ENCODE results near the gene PRMT7. TPM values are rescaled to one million over a fixed set of nuclear protein-coding genes. Genes with fewer than 3 reads are reported as not detected.

The PRMT7 gene
- total RNA-seq, 2 experiments from 2014 or later, result 50.4 to 52.2 TPM

DNA sequence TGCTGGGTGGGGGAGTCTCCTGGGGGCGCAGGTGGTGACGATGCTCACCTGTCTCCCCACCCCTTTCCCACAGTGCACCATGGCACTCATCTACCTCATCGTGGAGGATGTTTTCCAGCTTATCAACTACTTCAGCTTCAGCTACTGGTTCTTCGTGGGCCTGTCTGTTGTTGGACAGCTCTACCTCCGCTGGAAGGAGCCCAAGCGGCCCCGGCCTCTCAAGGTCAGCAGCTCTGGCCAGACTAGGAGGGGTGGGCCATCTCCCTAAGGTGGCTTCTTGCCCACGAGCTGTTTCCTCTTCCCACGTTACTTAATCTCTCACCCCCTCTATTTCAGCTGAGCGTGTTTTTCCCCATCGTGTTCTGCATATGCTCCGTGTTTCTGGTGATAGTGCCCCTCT, 14.5 kb upstream of the PRMT7 start:
- Mint-ChIP-seq H3K4me1 (peaks cover 25% of the 10 kb centered on the region), H3K9me3 (no peaks in the 10 kb centered on the region), H3K27ac (no peak overlapping the region), H3K27me3 (no peaks in the 10 kb centered on the region), H3K4me3 (no peak overlapping the region), H3K36me3 (ENCODE audit: low read depth) (peaks cover 78% of the 10 kb centered on the region)
- POLR2A ChIA-PET, result interaction anchor here (1.5 to 9.4 kb wide), 3 partner anchors 8 to 60 kb away, joined by 3 to 85 read pairs (median 43); partner anchors contain the start of genes PRMT7 and SLC7A6OS
- DNase-seq, result no peak
- CTCF ChIA-PET, result interaction anchor here (15.3 kb wide), 1 partner anchor 34 kb away, joined by 243 read pairs; the partner anchor contains the start of gene SLC7A6

DNA sequence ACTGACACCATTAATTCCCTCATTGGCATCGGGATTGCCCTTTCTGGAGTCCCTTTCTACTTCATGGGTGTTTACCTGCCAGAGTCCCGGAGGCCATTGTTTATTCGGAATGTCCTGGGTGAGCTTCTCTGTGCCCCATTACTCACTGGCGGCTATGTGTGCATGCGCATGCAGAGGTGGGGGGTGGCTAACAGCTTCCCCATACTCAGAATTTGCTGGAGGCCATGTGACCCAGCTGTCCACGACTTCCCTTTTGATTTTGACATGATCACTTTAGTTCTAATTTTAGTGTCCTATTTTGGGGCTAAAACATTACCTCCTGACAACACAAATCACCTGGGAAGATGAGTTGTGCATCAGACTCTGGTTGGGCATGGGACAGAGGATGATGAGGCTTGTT, 14.1 kb upstream of the PRMT7 start:
- H3K27ac Mint-ChIP-seq, result no peak overlapping the region
- POLR2A ChIA-PET, result interaction anchor here (1.3 to 9.4 kb wide), 4 partner anchors 9 to 59 kb away, joined by 3 to 85 read pairs (median 24); partner anchors contain the start of genes PRMT7 and SLC7A6OS
- H3K4me3 Mint-ChIP-seq, result no peak overlapping the region

DNA sequence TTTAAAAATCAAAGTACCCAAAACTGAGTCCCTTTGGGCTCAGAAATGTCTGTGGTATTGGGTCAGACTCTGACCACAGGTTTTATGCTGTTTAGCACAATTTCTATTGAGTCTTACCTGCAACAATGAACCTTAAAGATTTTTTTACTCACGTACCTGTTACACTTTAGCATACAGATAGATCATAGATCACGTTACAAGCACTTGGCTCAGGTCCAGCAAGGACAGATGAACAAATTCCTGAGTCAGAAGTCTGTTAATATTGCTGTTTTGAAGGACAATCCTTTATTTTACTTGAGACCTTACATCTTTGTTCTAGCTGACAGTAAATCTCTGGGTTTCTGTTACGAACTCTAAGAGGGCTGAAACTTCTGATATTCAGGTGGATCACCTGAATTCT, 12.9 kb upstream of the PRMT7 start:
- no peak for DNase-seq
- H3K27ac Mint-ChIP-seq, result no peak overlapping the region
- H3K9me3 Mint-ChIP-seq, result no peaks in the 10 kb centered on the region
- H3K27me3 Mint-ChIP-seq, result no peaks in the 10 kb centered on the region
- CTCF ChIA-PET, result interaction anchor here (1.7 to 4.2 kb wide), 2 partner anchors 13 to 35 kb away, joined by 3 to 31 read pairs; partner anchors contain the start of gene SLC7A6
- no peak overlapping the region for H3K4me3 Mint-ChIP-seq
- peaks cover 81% of the 10 kb centered on the region for H3K36me3 Mint-ChIP-seq (ENCODE audit: low read depth)
- POLR2A ChIA-PET, result interaction anchor here (1.3 to 9.4 kb wide), 4 partner anchors 10 to 52 kb away, joined by 5 to 85 read pairs (median 24); partner anchors contain the start of genes PLA2G15, PRMT7 and SLC7A6OS
- peaks cover 14% of the 10 kb centered on the region for H3K4me1 Mint-ChIP-seq

More for the DNA sequence above, 14.1 kb upstream of the PRMT7 start:
- H3K36me3 Mint-ChIP-seq (ENCODE audit: low read depth), result peaks cover 78% of the 10 kb centered on the region
- H3K27me3 Mint-ChIP-seq, result no peaks in the 10 kb centered on the region
- no peak for DNase-seq
- H3K9me3 Mint-ChIP-seq, result no peaks in the 10 kb centered on the region
- H3K4me1 Mint-ChIP-seq, result peaks cover 21% of the 10 kb centered on the region
- CTCF ChIA-PET, result interaction anchor here (1.0 to 15.3 kb wide), 2 partner anchors 32 to 35 kb away, joined by 4 to 243 read pairs; partner anchors contain the start of gene SLC7A6

DNA sequence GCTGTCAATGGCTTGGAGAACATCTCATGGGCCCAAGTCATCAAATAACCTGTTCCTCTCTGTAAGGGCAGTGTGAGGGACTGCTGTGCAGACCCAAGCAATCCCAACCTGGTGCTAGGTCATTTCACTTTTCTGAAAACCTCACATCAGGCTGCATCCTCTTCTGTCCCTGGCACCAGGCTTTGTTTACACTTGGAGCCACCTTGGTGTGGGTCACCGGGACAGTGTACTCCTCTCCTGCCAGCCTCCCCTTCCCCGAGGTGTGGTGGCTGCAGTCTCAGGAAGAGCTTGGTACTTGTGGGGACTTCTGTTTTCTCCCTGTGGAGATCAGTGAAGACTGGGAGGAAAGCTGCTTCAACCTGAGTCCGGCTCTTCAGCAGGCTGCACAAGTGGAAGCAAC, 12.5 kb upstream of the PRMT7 start:
- Mint-ChIP-seq H3K27me3 (no peaks in the 10 kb centered on the region), H3K4me3 (no peak overlapping the region), H3K27ac (peak overlapping the region; percentile 19), H3K9me3 (no peaks in the 10 kb centered on the region), H3K36me3 (ENCODE audit: low read depth) (peaks cover 82% of the 10 kb centered on the region), H3K4me1 (peaks cover 14% of the 10 kb centered on the region)
- ChIA-PET POLR2A (interaction anchor here (1.1 to 9.4 kb wide), 5 partner anchors 11 to 53 kb away, joined by 3 to 85 read pairs (median 6); partner anchors contain the start of genes PLA2G15, PRMT7, SLC7A6 and SLC7A6OS), CTCF (interaction anchor here (1.7 to 4.2 kb wide), 3 partner anchors 12 to 36 kb away, joined by 3 to 31 read pairs (median 7); partner anchors contain the start of genes PRMT7, SLC7A6 and SLC7A6OS)
- no peak for DNase-seq

DNA sequence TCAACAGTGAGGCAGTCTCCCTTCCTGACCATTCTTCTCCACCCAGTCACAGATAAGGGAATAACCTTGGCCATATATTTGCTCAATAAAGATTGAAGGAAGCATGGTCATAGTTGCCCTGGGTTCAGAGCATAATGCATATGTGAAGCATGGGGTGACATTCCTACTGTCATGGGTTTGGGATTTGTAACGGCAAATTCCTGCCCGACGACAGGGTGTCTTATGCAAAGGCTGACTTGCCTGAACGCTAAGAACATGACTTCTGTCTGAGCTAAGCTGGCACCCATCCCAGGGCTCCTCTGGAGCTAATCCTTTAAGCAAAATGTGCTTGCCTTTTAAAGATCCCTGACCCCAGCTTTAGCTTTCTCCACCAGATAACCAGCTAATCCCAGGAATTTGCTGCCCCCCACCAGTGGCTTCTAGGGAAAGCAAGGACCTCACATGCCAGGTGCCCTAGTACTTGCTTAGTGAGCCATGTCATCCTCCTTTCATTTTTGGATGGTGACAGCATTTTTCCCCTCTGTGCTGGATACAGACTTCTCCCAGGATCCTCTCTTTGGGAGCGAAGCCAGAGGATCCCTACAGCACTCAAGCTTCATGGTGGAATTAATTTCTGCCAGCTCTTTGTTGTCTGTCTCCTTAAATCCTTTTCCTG, 11.8 kb upstream of the PRMT7 start:
- H3K9me3 Mint-ChIP-seq, result no peaks in the 10 kb centered on the region
- no peak for DNase-seq
- H3K36me3 Mint-ChIP-seq (ENCODE audit: low read depth), result peaks cover 83% of the 10 kb centered on the region
- H3K4me1 Mint-ChIP-seq, result peaks cover 10% of the 10 kb centered on the region
- ChIA-PET POLR2A (interaction anchor here (1.1 to 9.4 kb wide), 6 partner anchors 11 to 53 kb away, joined by 3 to 85 read pairs (median 6); partner anchors contain the start of genes PLA2G15, PRMT7, SLC7A6 and SLC7A6OS), CTCF (interaction anchor here (1.4 to 4.2 kb wide), 4 partner anchors 12 to 36 kb away, joined by 3 to 31 read pairs (median 5); partner anchors contain the start of genes PRMT7, SLC7A6 and SLC7A6OS)
- H3K27me3 Mint-ChIP-seq, result no peaks in the 10 kb centered on the region
- peak overlapping the region; percentile 12 for H3K27ac Mint-ChIP-seq
- no peak overlapping the region for H3K4me3 Mint-ChIP-seq

DNA sequence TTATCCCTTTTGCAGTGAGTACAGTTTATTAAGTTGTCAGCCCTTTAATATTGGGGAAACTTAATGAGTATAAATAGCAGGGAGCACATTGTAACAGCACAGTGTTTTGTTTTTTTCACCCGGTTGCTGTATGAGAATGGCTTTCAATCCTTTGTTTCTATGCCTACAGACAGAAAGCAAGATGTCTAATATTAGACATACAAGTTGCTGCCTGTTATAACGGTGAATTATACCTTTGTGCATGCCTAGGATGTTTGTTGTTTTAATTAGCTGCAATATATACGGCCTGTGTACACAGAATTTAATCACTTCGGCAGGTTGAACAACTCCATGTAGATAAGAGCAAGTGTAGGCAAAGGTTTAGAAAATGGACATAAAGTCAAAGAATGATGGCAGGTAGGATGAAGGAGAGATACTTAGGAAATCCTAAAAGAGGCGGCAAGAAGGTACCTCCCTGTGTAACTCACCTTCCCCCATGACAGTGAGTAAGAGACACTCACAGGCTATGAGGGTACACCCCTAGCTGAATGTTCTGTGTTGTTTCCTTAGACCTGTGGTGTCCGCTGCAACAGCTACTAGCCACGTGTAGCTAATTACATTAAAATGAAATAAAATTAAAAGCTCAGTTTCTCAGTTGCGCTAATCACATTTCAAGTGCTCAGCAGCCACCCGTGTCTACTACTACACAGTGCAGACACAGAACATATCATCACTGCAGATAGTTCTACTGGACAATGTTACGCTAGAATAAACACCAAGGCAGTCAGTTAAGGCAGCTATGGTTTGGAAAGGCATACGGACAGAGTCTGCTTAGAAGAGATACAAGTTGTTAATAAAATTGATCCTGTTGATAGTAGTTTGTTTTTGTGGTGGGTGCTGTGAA, 11.0 kb upstream of the PRMT7 start:
- Mint-ChIP-seq H3K4me3 (no peak overlapping the region), H3K27ac (peak overlapping the region; percentile 12), H3K9me3 (no peaks in the 10 kb centered on the region), H3K27me3 (no peaks in the 10 kb centered on the region), H3K36me3 (ENCODE audit: low read depth) (peaks cover 82% of the 10 kb centered on the region), H3K4me1 (peaks cover 6% of the 10 kb centered on the region)
- CTCF ChIA-PET, result interaction anchor here (0.9 to 4.2 kb wide), 5 partner anchors 11 to 37 kb away, joined by 3 to 31 read pairs (median 7); partner anchors contain the start of genes PRMT7, SLC7A6 and SLC7A6OS
- POLR2A ChIA-PET, result interaction anchor here (0.7 to 9.4 kb wide), 9 partner anchors 11 to 54 kb away, joined by 3 to 85 read pairs (median 5); partner anchors contain the start of genes PLA2G15, PRMT7, SLC7A6 and SLC7A6OS
- DNase-seq, result no peak

DNA sequence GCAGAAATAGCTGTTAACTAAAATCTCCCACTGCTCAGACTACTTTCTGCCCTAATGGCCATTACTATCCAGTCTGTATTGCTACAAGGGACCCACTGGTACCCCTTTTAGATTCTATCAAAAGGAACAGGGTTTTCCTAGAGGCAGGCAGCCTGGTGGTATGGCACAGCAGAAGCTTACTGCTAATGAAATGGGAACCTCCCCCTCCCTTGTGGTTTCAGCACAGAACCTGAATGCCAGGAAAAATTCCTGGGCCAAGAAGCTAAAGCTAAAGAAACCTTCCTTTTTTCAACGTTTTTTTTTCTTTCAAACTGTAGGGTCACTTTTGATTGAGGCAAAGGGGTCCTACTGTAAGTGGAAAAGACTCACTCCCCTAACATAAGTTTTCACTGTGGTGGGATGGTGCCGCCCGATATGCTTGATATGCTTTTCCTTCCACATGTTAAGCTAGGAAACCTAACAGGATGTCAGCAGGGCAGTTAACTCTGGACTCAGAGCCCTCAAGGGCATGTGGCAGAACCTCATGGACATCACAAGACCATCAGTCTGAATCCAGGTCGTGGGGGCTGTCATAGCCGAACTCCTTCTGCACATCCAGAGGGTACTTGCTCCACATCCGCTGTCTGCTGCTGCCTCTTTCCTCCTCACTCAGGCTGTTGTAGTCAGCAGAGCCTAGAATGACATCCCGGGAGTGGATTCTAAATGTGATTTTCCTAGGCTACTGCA, 9.9 kb upstream of the PRMT7 start:
- H3K27ac Mint-ChIP-seq, result no peak overlapping the region
- no peaks in the 10 kb centered on the region for H3K9me3 Mint-ChIP-seq
- H3K4me1 Mint-ChIP-seq, result peaks cover 13% of the 10 kb centered on the region
- no peak overlapping the region for H3K4me3 Mint-ChIP-seq
- no peak for DNase-seq
- no peaks in the 10 kb centered on the region for H3K27me3 Mint-ChIP-seq
- H3K36me3 Mint-ChIP-seq (ENCODE audit: low read depth), result peaks cover 85% of the 10 kb centered on the region
- CTCF ChIA-PET, result interaction anchor here (0.9 to 4.2 kb wide), 3 partner anchors 17 to 38 kb away, joined by 3 to 31 read pairs (median 10); partner anchors contain the start of gene SLC7A6
- POLR2A ChIA-PET, result interaction anchor here (0.7 to 9.4 kb wide), 5 partner anchors 9 to 37 kb away, joined by 3 to 85 read pairs (median 9); partner anchors contain the start of genes PRMT7, SLC7A6 and SLC7A6OS

DNA sequence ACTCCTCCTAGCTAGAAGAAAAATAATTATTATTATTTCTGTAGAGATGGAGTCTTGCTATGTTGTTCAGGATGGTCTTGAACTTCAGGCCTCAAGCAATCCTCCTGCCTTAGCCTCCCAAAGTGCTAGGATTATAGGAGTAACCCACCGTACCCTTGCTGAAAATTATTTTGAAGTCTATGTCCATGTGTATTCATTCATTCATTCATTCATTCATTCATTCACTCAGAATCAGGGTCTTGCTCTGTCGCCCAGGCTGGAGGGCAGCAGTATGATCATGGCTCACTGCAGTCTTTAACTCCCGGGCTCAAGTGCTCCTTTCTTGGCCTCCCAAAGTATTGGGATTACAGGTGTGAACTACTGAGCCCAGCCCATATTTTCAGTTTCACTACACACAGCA, 4.2 kb upstream of the PRMT7 start:
- H3K27me3 Mint-ChIP-seq, result no peaks in the 10 kb centered on the region
- peaks cover 61% of the 10 kb centered on the region for H3K36me3 Mint-ChIP-seq (ENCODE audit: low read depth)
- H3K27ac Mint-ChIP-seq, result peak overlapping the region; percentile 6
- ChIA-PET CTCF (interaction anchor here (1.3 to 6.3 kb wide), 2 partner anchors 11 to 43 kb away, joined by 3 to 119 read pairs; partner anchors contain the start of gene SLC7A6), POLR2A (interaction anchor here (3.2 kb wide), 1 partner anchor 43 kb away, joined by 11 read pairs; the partner anchor contains the start of gene SLC7A6)
- H3K9me3 Mint-ChIP-seq, result no peaks in the 10 kb centered on the region
- no peak for DNase-seq
- H3K4me3 Mint-ChIP-seq, result no peak overlapping the region
- H3K4me1 Mint-ChIP-seq, result peaks cover 37% of the 10 kb centered on the region

DNA sequence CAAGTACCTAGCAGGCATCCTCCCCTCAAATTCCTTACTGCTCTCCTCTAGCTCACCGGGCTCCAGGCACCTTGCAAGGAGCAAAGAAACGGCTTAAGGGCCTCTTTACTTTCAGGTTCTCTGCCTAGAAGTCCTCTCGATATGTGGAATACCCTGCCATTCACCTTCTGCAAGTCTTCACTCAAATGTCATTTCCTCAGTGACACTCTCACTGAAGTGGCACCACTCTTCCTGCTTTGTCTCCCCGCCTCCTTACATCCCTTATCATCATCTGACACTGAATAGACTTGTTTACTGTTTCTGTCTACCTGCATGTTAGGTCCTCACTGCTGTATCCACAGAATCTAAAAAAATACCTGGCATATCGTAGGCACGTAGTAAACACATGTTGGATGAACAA, 1.0 kb upstream of the PRMT7 start:
- CTCF ChIA-PET, result interaction anchor here (6.3 kb wide), 1 partner anchor 47 kb away, joined by 119 read pairs; the partner anchor contains the start of gene SLC7A6
- peaks cover 43% of the 10 kb centered on the region for H3K36me3 Mint-ChIP-seq (ENCODE audit: low read depth)
- peaks cover 56% of the 10 kb centered on the region for H3K4me1 Mint-ChIP-seq
- POLR2A ChIA-PET, result interaction anchor here (0.7 to 4.2 kb wide), 3 partner anchors 12 to 49 kb away, joined by 4 to 43 read pairs (median 10); partner anchors contain the start of gene SLC7A6
- H3K27me3 Mint-ChIP-seq, result no peaks in the 10 kb centered on the region
- peak overlapping the region; percentile 96 for H3K27ac Mint-ChIP-seq
- peak overlapping the region; percentile 84 for H3K4me3 Mint-ChIP-seq
- no peak for DNase-seq
- H3K9me3 Mint-ChIP-seq, result no peaks in the 10 kb centered on the region

DNA sequence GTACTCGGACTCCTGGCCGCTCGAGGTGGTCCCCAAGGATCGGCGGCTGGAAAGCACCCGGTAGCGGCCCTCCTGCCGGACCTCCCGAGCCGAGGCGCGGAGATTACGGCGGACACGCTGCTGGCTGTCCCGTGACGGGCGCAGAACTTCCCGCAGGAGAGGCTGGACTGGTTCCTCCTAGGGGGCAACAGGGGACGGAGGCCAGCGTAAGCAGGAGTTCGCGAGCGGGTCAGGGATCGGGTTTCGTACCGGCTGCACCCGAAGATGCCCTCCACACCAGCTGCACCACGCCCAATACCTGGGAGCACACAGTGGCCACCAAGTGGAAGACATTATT, 414 bp upstream of the PRMT7 start:
- H3K36me3 Mint-ChIP-seq (ENCODE audit: low read depth), result peaks cover 37% of the 10 kb centered on the region
- ChIA-PET POLR2A (interaction anchor here (0.7 to 4.2 kb wide), 26 partner anchors 9 to 504 kb away, joined by 3 to 71 read pairs (median 5); partner anchors contain the start of genes NFATC3, PLA2G15, RANBP10 and SLC7A6), CTCF (interaction anchor here (0.6 to 6.3 kb wide), 15 partner anchors 11 to 248 kb away, joined by 3 to 119 read pairs (median 6); partner anchors contain the start of gene SLC7A6)
- no peaks in the 10 kb centered on the region for H3K9me3 Mint-ChIP-seq
- peaks cover 55% of the 10 kb centered on the region for H3K4me1 Mint-ChIP-seq
- DNase-seq, result no peak
- H3K4me3 Mint-ChIP-seq, result peak overlapping the region; percentile 84
- H3K27ac Mint-ChIP-seq, result peak overlapping the region; percentile 96
- H3K27me3 Mint-ChIP-seq, result no peaks in the 10 kb centered on the region

DNA sequence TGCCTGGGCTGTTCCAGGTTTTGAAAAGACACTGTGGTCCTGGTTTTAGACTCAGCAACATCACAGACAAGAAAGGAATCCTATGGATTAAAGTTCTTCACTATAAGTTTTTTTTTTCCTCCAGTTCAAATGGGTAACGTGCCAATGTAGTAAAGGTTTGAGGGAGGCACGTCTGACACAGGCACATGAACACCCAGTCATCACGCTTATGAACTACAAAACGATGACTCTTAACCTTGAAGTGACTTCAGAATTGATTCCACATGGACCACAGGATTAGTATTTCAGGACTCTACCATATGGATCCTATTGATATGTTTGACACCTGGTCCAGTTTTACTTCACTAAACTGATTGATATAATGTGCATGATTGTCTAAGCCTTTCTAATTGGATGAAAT, 2.3 kb downstream of the PRMT7 start:
- Mint-ChIP-seq H3K9me3 (no peaks in the 10 kb centered on the region), H3K36me3 (ENCODE audit: low read depth) (peaks cover 34% of the 10 kb centered on the region), H3K4me1 (peaks cover 47% of the 10 kb centered on the region), H3K27me3 (no peaks in the 10 kb centered on the region), H3K27ac (no peak overlapping the region), H3K4me3 (no peak overlapping the region)
- POLR2A ChIA-PET, result no interaction called here
- no peak for DNase-seq
- CTCF ChIA-PET, result no interaction called here

Measured in activated CD4-positive, alpha-beta memory T cell treated with anti-CD3 and anti-CD28 coated beads, Interleukin-2, amount 10 ng/mL, durations not matched to agents 7 days and 5 days (primary cell).